Hepatocyte (in vitro differentiated cells): ENCODE measurements around the gene ADAM33. TPM values are rescaled to one million over a fixed set of nuclear protein-coding genes. Genes with fewer than 3 reads are reported as not detected.

Source experiments
- DNase-seq: peaks from one replicate; pipeline ENCODE4 v3.0.0-alpha.2; 2016; ENCODE audit warnings: low spot score
- H2AFZ ChIP-seq: fragments of 200-600 bp; sonication (generic); 2 replicates; pipeline ENCODE4 v1.6.0; 2016; ENCODE audit warnings: antibody characterized with exemption, mild to moderate bottlenecking
- H3K27ac ChIP-seq: fragments of 200-600 bp; sonication (generic); 2 replicates; pipeline ENCODE4 v1.5.1; 2016; ENCODE audit warnings: mild to moderate bottlenecking
- H3K27me3 ChIP-seq: fragments of 200-600 bp; sonication (generic); 2 replicates; pipeline ENCODE4 v1.6.1; 2016
- H3K36me3 ChIP-seq: fragments of 200-600 bp; sonication (generic); replicated peaks from 2 replicates; pipeline ENCODE4 v1.5.1; 2016; ENCODE audit warnings: low read depth; ENCODE audit not compliant: insufficient read depth
- H3K4me1 ChIP-seq: fragments of 200-600 bp; sonication (generic); 2 replicates; pipeline ENCODE4 v1.5.1; 2016; ENCODE audit warnings: mild to moderate bottlenecking, moderate library complexity; ENCODE audit not compliant: insufficient read depth
- H3K4me2 ChIP-seq: fragments of 200-600 bp; sonication (generic); 2 replicates; pipeline ENCODE4 v1.6.0; 2016
- H3K4me3 ChIP-seq: fragments of 200-600 bp; sonication (generic); 2 replicates; pipeline ENCODE4 v1.5.1; 2016; ENCODE audit warnings: mild to moderate bottlenecking
- H3K79me2 ChIP-seq: fragments of 200-600 bp; sonication (generic); 2 replicates; pipeline ENCODE4 v1.6.0; 2017; ENCODE audit warnings: mild to moderate bottlenecking
- H3K9me2 ChIP-seq: fragments of 200-600 bp; sonication (generic); replicated peaks from 2 replicates; pipeline ENCODE4 v1.6.0; 2017; ENCODE audit warnings: mild to moderate bottlenecking; ENCODE audit not compliant: insufficient read depth
- H3K9me3 ChIP-seq: fragments of 200-600 bp; sonication (generic); 2 replicates; pipeline ENCODE4 v1.5.1; 2016; ENCODE audit warnings: low read depth, mild to moderate bottlenecking
- H4K20me1 ChIP-seq: fragments of 200-600 bp; sonication (generic); 2 replicates; pipeline ENCODE4 v1.6.0; 2016; ENCODE audit warnings: mild to moderate bottlenecking; ENCODE audit not compliant: insufficient read depth, poor library complexity, severe bottlenecking
- CTCF ChIP-seq: fragments of 200-600 bp; sonication (generic); IDR thresholded peaks from 2 replicates; pipeline ENCODE4 v1.5.1; 2016; ENCODE audit warnings: antibody characterized with exemption, mild to moderate bottlenecking; ENCODE audit not compliant: poor library complexity
- EZH2 ChIP-seq: fragments of 200-600 bp; sonication (generic); IDR thresholded peaks from 2 replicates; pipeline ENCODE4 v1.6.1; 2016; ENCODE audit warnings: antibody characterized with exemption, mild to moderate bottlenecking, borderline replicate concordance
- EZH2phosphoT487 ChIP-seq: fragments of 200-600 bp; sonication (generic); IDR thresholded peaks from one replicate; pipeline ENCODE4 v1.6.1; 2018; ENCODE audit warnings: antibody characterized with exemption, mild to moderate bottlenecking, low read depth, moderate library complexity; ENCODE audit not compliant: unreplicated experiment, severe bottlenecking
- WGBS: methylation state at CpG from one replicate; pipeline ENCODE4 v1.1.6; 2016; ENCODE audit warnings: low lambda C conversion rate; ENCODE audit errors: missing lambda C conversion rate; 5-methylcytosine and 5-hydroxymethylcytosine counted together
- polyA plus RNA-seq: library from polyadenylated mRNA; unstranded; fragments of >200 nt; fragmentation: Nextera tagmentation; extraction: Ambion mirVana; gene quantifications from 2 replicates; pipeline ENCODE4 v1.2.1, GENCODE V29; 2016
- total RNA-seq: library from RNA; depleted of rRNA; stranded (reverse); fragments of >200 nt; gene quantifications from 2 replicates; pipeline ENCODE4 v1.2.3, GENCODE V29; 2014

ADAM33 gene
- total and polyA plus RNA-seq, 2 experiments from 2014 or later: 18.9 to 41.6 TPM

GRCh38 chr20:3663031-3663701 lies 18.6 kb downstream of the ADAM33 start, which contains the start of gene GFRA4:
Gene GFRA4, minus strand, starts transcription at chr20:3663399. Its CDS starts 0 bp downstream, at chr20:3663399.
- Histone ChIP-seq H3K9me3 (no peaks in the 10 kb centered on the region), H4K20me1 (no peaks in the 10 kb centered on the region), H3K4me2 (no peak within 1 kb of the TSS), H3K36me3 (no peaks in the 10 kb centered on the region), H3K27ac (no peak within 1 kb of the TSS), H3K4me1 (peaks cover 6% of the 10 kb centered on the region), H2AFZ (no peak within 1 kb of the TSS), H3K27me3 (peaks cover 16% of the 10 kb centered on the region), H3K79me2 (no peaks in the 10 kb centered on the region), H3K9me2 (no peaks in the 10 kb centered on the region), H3K4me3 (no peak within 1 kb of the TSS)
- DNase-seq: no peak
- TF ChIP-seq CTCF: no peak
- no peak for TF ChIP-seq EZH2
- no peak for TF ChIP-seq EZH2phosphoT487
- 45% methylated on average over 14 of the region's 19 CpGs for WGBS

- no peaks in the 10 kb centered on the region for H4K20me1 ChIP-seq
- no peak overlapping the region for H2AFZ ChIP-seq
- no peaks in the 10 kb centered on the region for H3K79me2 ChIP-seq
- no peaks in the 10 kb centered on the region for H3K36me3 ChIP-seq
- H3K4me3 ChIP-seq: no peak overlapping the region
- no peak overlapping the region for H3K27ac ChIP-seq
- DNase-seq: no peak
- peaks cover 6% of the 10 kb centered on the region for H3K4me1 ChIP-seq
- H3K4me2 ChIP-seq: no peak overlapping the region
- H3K9me2 ChIP-seq: no peaks in the 10 kb centered on the region
- H3K9me3 ChIP-seq: no peaks in the 10 kb centered on the region
- H3K27me3 ChIP-seq: peaks cover 16% of the 10 kb centered on the region
- 84% methylated on average over 12 of the region's 12 CpGs for WGBS
- no peak for TF ChIP-seq EZH2phosphoT487
- TF ChIP-seq CTCF: no peak
- no peak for TF ChIP-seq EZH2
Measured at GRCh38 chr20:3661814-3662665, 19.8 kb downstream of the ADAM33 start.

- Histone ChIP-seq H3K9me3 (no peaks in the 10 kb centered on the region), H3K4me3 (no peak overlapping the region), H3K27me3 (peaks cover 16% of the 10 kb centered on the region), H3K4me2 (no peak overlapping the region), H2AFZ (no peak overlapping the region), H3K36me3 (no peaks in the 10 kb centered on the region), H3K79me2 (no peaks in the 10 kb centered on the region), H4K20me1 (no peaks in the 10 kb centered on the region), H3K4me1 (peaks cover 3% of the 10 kb centered on the region), H3K9me2 (no peaks in the 10 kb centered on the region), H3K27ac (no peak overlapping the region)
- no peak for DNase-seq
- TF ChIP-seq EZH2 (no peak), EZH2phosphoT487 (no peak), CTCF (no peak)
- 75% methylated on average over 41 of the region's 60 CpGs for WGBS
Measured at GRCh38 chr20:3661060-3661813, 20.6 kb downstream of the ADAM33 start.
